WTC11 (cell line): ENCODE measurements around the gene MCF2L2.

ENCODE experiments used
- ATF1 ChIP-seq: sonication (generic); formaldehyde crosslinking; IDR thresholded peaks from 2 replicates; pipeline ENCODE4 v1.8.1; 2023; ENCODE audit warnings: mild to moderate bottlenecking, moderate library complexity, missing genetic modification reagents
- ATF3 ChIP-seq: sonication (generic); formaldehyde crosslinking; conservative IDR thresholded peaks from 2 replicates; pipeline ENCODE4 v1.8.1; 2022; ENCODE audit warnings: mild to moderate bottlenecking, missing genetic modification reagents
- CTCF ChIP-seq: fragments of 200-600 bp; IDR thresholded peaks from 2 replicates; pipeline ENCODE4 v1.8.0; 2022; ENCODE audit warnings: antibody characterized with exemption
- EMX1 ChIP-seq: fragments of 250-450 bp; sonication (Bioruptor Pico); IDR thresholded peaks from 2 replicates; pipeline ENCODE4 v1.8.0; 2021; ENCODE audit warnings: mild to moderate bottlenecking
- TF ChIP-seq, protein P1 (sequence below): sonication (generic); formaldehyde crosslinking; IDR thresholded peaks from 2 replicates; pipeline ENCODE4 v1.8.1; 2023; ENCODE audit warnings: mild to moderate bottlenecking, missing genetic modification reagents, moderate library complexity

- TF ChIP-seq ATF3 (no peak), ATF1 (CRISPR knock-in tag) (no peak), CTCF (no peak), EMX1 (CRISPR knock-in tag) (no peak)
- TF ChIP-seq, protein P1, sequence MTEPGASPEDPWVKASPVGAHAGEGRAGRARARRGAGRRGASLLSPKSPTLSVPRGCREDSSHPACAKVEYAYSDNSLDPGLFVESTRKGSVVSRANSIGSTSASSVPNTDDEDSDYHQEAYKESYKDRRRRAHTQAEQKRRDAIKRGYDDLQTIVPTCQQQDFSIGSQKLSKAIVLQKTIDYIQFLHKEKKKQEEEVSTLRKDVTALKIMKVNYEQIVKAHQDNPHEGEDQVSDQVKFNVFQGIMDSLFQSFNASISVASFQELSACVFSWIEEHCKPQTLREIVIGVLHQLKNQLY (CRISPR knock-in tag): no peak
These were observed 152.5 kb downstream of the MCF2L2 start for GRCh38 chr3:183275937-183276336.
